Smooth muscle cell (in vitro differentiated cells): ENCODE results near the gene SRR. TPM values are rescaled to one million over a fixed set of nuclear protein-coding genes. Genes with fewer than 3 reads are reported as not detected.
"Not testable (repeated sequence)": the region's sequence is repeated elsewhere in the genome, so short reads cannot be mapped to it uniquely, and the experiment has no call there.

Experiments used
- DNase-seq: peaks from one replicate; lab custom pipeline; 2025; ENCODE audit not compliant: unreplicated experiment; lab: John Stamatoyannopoulos, UW
- H2AFZ ChIP-seq: fragments of 200-600 bp; sonication (generic); 2 replicates; pipeline ENCODE4 v1.6.0; 2016; ENCODE audit warnings: antibody characterized with exemption, low read depth, mild to moderate bottlenecking
- H3F3A ChIP-seq: fragments of 200-600 bp; sonication (generic); 2 replicates; pipeline ENCODE4 v1.6.0; 2017; ENCODE audit warnings: antibody characterized with exemption, low read depth
- H3K27ac ChIP-seq: fragments of 200-600 bp; sonication (generic); 2 replicates; pipeline ENCODE4 v1.5.1; 2016; ENCODE audit warnings: low read depth, mild to moderate bottlenecking
- H3K27me3 ChIP-seq: fragments of 200-600 bp; sonication (generic); 2 replicates; pipeline ENCODE4 v1.6.1; 2016; ENCODE audit warnings: low read depth, mild to moderate bottlenecking
- H3K36me3 ChIP-seq: fragments of 200-600 bp; sonication (generic); 2 replicates; pipeline ENCODE4 v1.5.1; 2016; ENCODE audit warnings: low read depth
- H3K4me1 ChIP-seq: fragments of 200-600 bp; sonication (generic); 2 replicates; pipeline ENCODE4 v1.5.1; 2016; ENCODE audit warnings: low read depth
- H3K4me2 ChIP-seq: fragments of 200-600 bp; sonication (generic); 2 replicates; pipeline ENCODE4 v1.6.0; 2016; ENCODE audit warnings: mild to moderate bottlenecking
- H3K4me3 ChIP-seq: fragments of 200-600 bp; sonication (generic); 2 replicates; pipeline ENCODE4 v1.5.1; 2016; ENCODE audit warnings: mild to moderate bottlenecking
- H3K79me2 ChIP-seq: fragments of 200-600 bp; sonication (generic); 2 replicates; pipeline ENCODE4 v1.6.0; 2016; ENCODE audit warnings: low read depth, mild to moderate bottlenecking
- H3K9ac ChIP-seq: fragments of 200-600 bp; sonication (generic); 2 replicates; pipeline ENCODE4 v1.6.0; 2016; ENCODE audit warnings: low read depth
- H3K9me3 ChIP-seq: fragments of 200-600 bp; sonication (generic); replicated peaks from 2 replicates; pipeline ENCODE4 v1.5.1; 2016; ENCODE audit warnings: low read depth
- H4K20me1 ChIP-seq: fragments of 200-600 bp; sonication (generic); 2 replicates; pipeline ENCODE4 v1.6.0; 2016; ENCODE audit warnings: low read depth
- CTCF ChIP-seq: fragments of 200-600 bp; sonication (generic); IDR thresholded peaks from 2 replicates; pipeline ENCODE4 v1.5.1; 2017; ENCODE audit warnings: borderline replicate concordance, mild to moderate bottlenecking, antibody characterized with exemption; ENCODE audit not compliant: insufficient read depth, poor library complexity, severe bottlenecking
- WGBS: methylation state at CpG from one replicate; pipeline ENCODE4 v1.1.7; 2016; ENCODE audit warnings: low lambda C conversion rate; 5-methylcytosine and 5-hydroxymethylcytosine counted together
- polyA plus RNA-seq: library from polyadenylated mRNA; unstranded; fragments of >200 nt; fragmentation: Nextera tagmentation; extraction: Ambion mirVana; gene quantifications from 2 replicates; pipeline ENCODE4 v1.2.1, GENCODE V29; 2016
- total RNA-seq: library from RNA; depleted of rRNA; stranded (reverse); fragments of >200 nt; gene quantifications from 2 replicates; pipeline ENCODE4 v1.2.3, GENCODE V29; 2014

Gene SRR
- total and polyA plus RNA-seq, 2 experiments from 2014 or later, result 11.3 to 35.2 TPM

- no peak overlapping the region for H3K27ac ChIP-seq
- peaks cover 46% of the 10 kb centered on the region for H3K79me2 ChIP-seq
- peaks cover 22% of the 10 kb centered on the region for H4K20me1 ChIP-seq
- H3F3A ChIP-seq, result no peaks in the 10 kb centered on the region
- H3K4me3 ChIP-seq, result no peak overlapping the region
- H2AFZ ChIP-seq, result no peak overlapping the region
- WGBS, result 96% methylated on average over 4 of the region's 4 CpGs
- H3K36me3 ChIP-seq, result peaks cover 4% of the 10 kb centered on the region
- no peak overlapping the region for H3K9ac ChIP-seq
- no peaks in the 10 kb centered on the region for H3K27me3 ChIP-seq
- TF ChIP-seq CTCF, result no peak
- no peaks in the 10 kb centered on the region for H3K9me3 ChIP-seq
- H3K4me1 ChIP-seq, result peaks cover 6% of the 10 kb centered on the region
- DNase-seq, result no peak
- no peak overlapping the region for H3K4me2 ChIP-seq
Observed at GRCh38 chr17:2304931-2305330, 1.2 kb downstream of the SRR start.

- H3K4me2 ChIP-seq, result no peak overlapping the region
- H3K4me3 ChIP-seq, result no peak overlapping the region
- H4K20me1 ChIP-seq, result no peaks in the 10 kb centered on the region
- WGBS, result 67% methylated on average over 6 of the region's 6 CpGs
- no peaks in the 10 kb centered on the region for H3F3A ChIP-seq
- no peaks in the 10 kb centered on the region for H3K4me1 ChIP-seq
- H3K36me3 ChIP-seq, result no peaks in the 10 kb centered on the region
- no peaks in the 10 kb centered on the region for H3K27me3 ChIP-seq
- H3K79me2 ChIP-seq, result peaks cover 11% of the 10 kb centered on the region
- no peak overlapping the region for H2AFZ ChIP-seq
- H3K9ac ChIP-seq, result no peak overlapping the region
- H3K27ac ChIP-seq, result no peak overlapping the region
- no peak for TF ChIP-seq CTCF
- no peak for DNase-seq
- no peaks in the 10 kb centered on the region for H3K9me3 ChIP-seq
Observed at GRCh38 chr17:2309338-2310154, 5.8 kb downstream of the SRR start.

GRCh38 chr17:2312736-2313135 is 9.0 kb downstream of the SRR start:
- Histone ChIP-seq H3F3A (no peaks in the 10 kb centered on the region), H3K4me3 (no peak overlapping the region), H2AFZ (no peak overlapping the region), H3K27ac (no peak overlapping the region), H3K4me1 (no peaks in the 10 kb centered on the region), H3K4me2 (no peak overlapping the region), H3K79me2 (no peaks in the 10 kb centered on the region), H3K36me3 (no peaks in the 10 kb centered on the region), H3K27me3 (no peaks in the 10 kb centered on the region), H3K9me3 (no peaks in the 10 kb centered on the region), H4K20me1 (no peaks in the 10 kb centered on the region), H3K9ac (no peak overlapping the region)
- 96% methylated on average over 5 of the region's 5 CpGs for whole genome bisulfite sequencing
- TF ChIP-seq CTCF, result no peak
- DNase-seq, result no peak

- DNase-seq, H2AFZ ChIP-seq, H3K36me3 ChIP-seq, H3K4me3 ChIP-seq, H3K27ac ChIP-seq, H3K79me2 ChIP-seq, H3F3A ChIP-seq, H3K9ac ChIP-seq, H3K4me1 ChIP-seq, H3K4me2 ChIP-seq, H4K20me1 ChIP-seq, H3K27me3 ChIP-seq, H3K9me3 ChIP-seq: not testable (repeated sequence)
- WGBS, result 60% methylated on average over 7 of the region's 7 CpGs
Observed at GRCh38 chr17:2316916-2317205, 13.1 kb downstream of the SRR start.
